Non-pigmented ciliary epithelial cell (primary cell): ENCODE measurements around the gene TMEM135.
"Not testable (repeated sequence)": the region's sequence is repeated elsewhere in the genome, so short reads cannot be mapped to it uniquely, and the experiment has no call there.

Experiments
- DNase-seq: peaks from one replicate; pipeline ENCODE4 v3.0.0-alpha.2; 2010; ENCODE audit warnings: low read depth

Gene TMEM135

GRCh38 chr11:87258171-87258833, 220.6 kb downstream of the TMEM135 start:
- no peak for DNase-seq

GRCh38 chr11:87259736-87260135, 222.0 kb downstream of the TMEM135 start:
- DNase-seq: no peak

DNA sequence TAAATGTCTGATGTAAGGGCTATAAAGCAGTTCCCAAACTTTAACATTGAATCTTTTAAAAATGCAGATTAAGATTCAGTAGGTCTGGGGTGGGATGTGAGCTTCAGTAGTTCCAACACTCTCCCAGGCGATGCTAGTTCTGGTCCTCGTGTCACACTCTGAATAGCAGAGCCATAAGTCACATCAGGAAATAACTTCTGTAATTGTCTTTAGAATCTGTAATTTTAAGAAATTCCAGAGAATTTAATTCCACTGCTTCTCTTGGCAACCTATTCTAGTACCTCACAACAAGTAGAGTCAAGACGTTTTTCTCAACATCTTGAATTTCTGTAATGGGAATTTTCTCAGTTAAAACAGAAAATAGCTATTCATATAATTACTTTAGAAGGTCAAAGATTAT, 223.1 kb downstream of the TMEM135 start:
- no peak for DNase-seq

- no peak for DNase-seq
These were observed 225.6 kb downstream of the TMEM135 start for GRCh38 chr11:87263264-87263838.

GRCh38 chr11:87263979-87264378, 226.2 kb downstream of the TMEM135 start:
- no peak for DNase-seq

DNA sequence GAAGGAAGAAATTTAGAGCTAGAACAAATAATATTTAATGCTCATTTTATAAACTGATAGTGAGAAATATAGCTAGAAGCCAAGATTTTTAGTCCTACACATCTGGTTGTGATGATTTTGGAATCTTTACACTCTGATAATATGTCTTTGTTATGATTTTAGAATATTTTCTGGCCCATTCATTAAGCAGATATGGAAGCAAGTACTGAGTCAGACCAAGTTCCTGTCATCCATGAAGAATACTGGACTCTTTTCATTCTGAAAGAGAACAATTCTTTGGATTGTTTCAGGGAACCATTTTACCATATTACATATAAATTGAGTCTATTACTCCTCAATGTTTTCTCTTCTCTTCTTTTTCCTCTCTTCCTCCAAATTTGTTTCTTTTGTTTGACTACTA, 227.4 kb downstream of the TMEM135 start:
- no peak for DNase-seq

GRCh38 chr11:87265979-87266378, 228.2 kb downstream of the TMEM135 start:
- DNase-seq: no peak

DNA sequence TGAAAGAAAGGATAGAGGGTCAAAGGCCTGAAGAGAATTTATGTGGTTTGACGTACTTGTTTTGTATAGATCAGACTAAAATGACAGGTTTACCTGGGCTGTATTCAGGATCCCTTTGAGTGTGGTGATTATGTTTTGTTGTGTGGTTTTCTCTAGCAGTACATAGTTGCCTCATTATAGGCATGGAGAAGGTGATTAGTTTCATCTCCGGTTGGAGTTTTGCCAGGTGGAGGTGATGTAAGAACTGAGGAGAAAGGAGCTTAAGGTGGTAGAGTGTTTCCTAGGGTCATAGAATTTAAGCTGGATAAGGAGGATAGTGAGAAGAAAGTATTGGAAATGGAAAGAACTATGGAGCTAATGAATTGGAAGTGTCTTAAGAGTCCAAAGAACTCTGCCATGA, 229.0 kb downstream of the TMEM135 start:
- no peak for DNase-seq

- DNase-seq: not testable (repeated sequence)
These were observed 234.2 kb downstream of the TMEM135 start for GRCh38 chr11:87271951-87272350.

DNA sequence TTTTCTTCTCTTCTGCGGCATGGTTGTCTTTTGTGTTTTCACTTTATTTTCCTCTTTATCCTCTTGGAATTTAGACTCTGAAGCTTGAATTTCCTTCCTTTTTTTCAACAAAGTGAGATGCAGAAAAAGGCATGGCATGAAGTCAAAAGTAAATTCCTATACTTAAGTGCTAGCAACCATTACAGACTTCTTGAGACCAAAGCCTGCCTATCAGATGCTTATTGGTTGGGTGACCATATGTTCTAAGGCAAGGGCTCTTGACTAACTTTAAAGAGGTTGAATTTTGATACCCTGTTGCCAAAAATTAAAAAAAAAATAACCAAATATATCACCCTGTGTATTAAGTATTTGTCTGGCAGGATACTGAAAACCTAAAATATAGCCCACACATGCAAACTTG, 237.4 kb downstream of the TMEM135 start:
- no peak for DNase-seq

DNA sequence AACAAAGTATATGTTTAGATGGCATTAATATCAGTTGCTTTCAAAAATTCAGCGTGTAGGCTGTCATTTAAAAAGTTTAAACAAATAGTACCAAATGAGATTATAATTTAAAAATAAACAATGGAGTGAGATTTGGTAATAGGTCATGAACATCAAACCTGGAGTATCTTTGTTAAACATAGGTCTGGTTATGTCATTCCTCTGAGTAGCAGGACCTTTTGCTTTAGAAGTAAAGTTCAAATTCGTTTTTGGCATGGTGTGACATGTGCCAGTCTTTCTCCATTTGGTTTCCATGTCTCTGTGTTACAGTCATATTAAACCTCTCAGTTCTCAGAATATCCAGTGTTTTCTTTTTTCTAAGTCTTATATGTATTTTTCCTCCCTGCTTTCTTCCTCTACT, 242.4 kb downstream of the TMEM135 start:
- no peak for DNase-seq

- DNase-seq: no peak
These were observed 243.8 kb downstream of the TMEM135 start for GRCh38 chr11:87281496-87281895.

- no peak for DNase-seq
These were observed 246.6 kb downstream of the TMEM135 start for GRCh38 chr11:87284306-87284705.

DNA sequence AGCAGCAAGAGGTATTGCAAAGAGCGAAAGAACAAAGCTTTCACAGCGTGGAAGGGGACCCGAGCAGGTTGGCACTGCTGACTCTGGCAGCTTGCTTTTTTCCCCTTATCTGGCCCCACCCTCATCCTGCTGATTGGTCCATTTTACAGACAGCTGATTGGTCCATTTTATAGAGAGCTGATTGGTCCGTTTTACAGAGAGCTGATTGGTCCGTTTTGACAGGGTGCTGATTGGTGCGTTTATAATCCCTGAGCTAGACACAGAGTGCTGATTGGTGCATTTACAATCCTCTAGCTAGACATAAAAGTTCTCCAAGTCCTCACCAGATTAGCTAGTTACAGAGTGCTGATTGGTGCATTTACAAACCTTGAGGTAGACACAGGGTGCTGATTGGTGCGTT, 247.9 kb downstream of the TMEM135 start:
- DNase-seq: not testable (repeated sequence)

GRCh38 chr11:87286338-87286737, 248.6 kb downstream of the TMEM135 start:
- DNase-seq: no peak

- DNase-seq: no peak
These were observed 252.7 kb downstream of the TMEM135 start for GRCh38 chr11:87290304-87290922.

DNA sequence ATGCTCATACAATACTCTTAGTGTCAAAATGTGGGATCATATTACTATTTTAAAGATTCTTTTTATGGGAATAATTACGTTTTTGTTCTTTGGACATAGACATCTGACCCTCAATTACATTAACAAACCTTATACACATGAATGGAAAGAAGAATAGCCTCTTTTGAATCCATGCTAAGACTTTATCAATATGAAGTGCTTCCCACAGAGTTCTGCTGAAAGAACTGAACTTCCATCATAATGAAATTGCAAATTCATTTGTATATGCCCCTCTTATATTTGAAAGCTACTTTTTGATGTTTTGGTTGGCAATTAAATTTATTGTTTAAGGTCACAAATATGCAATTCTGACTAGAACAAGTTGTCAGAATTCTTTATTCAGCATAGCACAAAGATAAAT, 254.9 kb downstream of the TMEM135 start:
- no peak for DNase-seq

GRCh38 chr11:87295237-87295636, 257.5 kb downstream of the TMEM135 start:
- DNase-seq: no peak

- no peak for DNase-seq
These were observed 258.9 kb downstream of the TMEM135 start for GRCh38 chr11:87296627-87297026.

DNA sequence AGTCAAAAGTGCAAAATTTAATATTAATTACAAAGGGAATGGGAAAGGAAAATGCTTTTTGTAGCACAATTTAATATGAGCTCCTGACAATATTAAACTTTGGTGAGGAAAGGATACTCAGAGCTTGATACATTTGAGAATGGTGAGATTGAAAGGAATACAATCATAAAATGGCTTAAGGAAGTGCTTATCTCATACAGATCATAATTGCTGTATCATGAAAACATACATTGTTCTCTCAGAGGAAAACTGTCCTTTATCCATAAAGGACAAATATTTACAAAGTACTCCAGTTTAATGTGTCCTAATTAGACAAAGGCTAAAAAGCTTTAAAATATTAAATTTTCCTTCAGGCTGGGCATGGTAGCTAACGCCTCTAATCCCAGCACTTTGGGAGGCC, 260.4 kb downstream of the TMEM135 start:
- no peak for DNase-seq

DNA sequence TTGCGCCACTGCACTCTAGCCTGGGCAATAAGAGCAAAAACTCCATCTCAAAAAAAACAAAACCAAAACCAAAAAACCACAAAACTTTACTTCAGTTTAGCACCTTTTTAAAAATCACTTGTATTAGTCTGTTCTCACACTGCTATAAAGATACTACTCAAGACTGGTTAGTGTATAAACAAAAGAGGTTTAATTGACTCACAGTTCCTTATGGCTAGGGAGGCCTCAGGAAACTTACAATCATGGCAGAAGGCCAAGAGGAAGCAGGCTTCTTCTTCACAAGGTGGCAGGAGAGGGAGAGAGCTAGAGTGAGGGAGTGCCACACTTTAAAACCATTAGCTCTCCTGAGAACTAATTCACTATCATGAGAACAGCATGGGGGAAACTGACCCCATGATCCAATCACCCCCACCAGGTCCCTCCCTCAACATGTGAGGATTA, 261.3 kb downstream of the TMEM135 start:
- DNase-seq: no peak

GRCh38 chr11:87300640-87301380, 263.1 kb downstream of the TMEM135 start:
- no peak for DNase-seq
